PFSK-1 (cell line): ENCODE measurements around the gene PTTG1IP.

Experiments
- FOXP2 ChIP-seq: optimal IDR thresholded peaks from 2 replicates; pipeline ENCODE3; 2011; ENCODE audit warnings: borderline replicate concordance, control low read depth, inconsistent platforms; ENCODE audit not compliant: insufficient read depth; ENCODE audit errors: extremely low read length, extremely low read depth
- POLR2AphosphoS5 ChIP-seq: IDR thresholded peaks from 2 replicates; pipeline ENCODE4 v1.6.1; 2012; ENCODE audit warnings: low read depth, mild to moderate bottlenecking, control low read depth, low read length, moderate library complexity
- REST ChIP-seq, 2 experiments: IDR thresholded peaks; 2 replicates each; pipeline versions ENCODE4 v1.6.1 to v1.8.0; 2011 to 2012; ENCODE audit warnings: low read depth in 2 of 2, low read length in 2 of 2, control low read depth in 1 of 2, inconsistent platforms in 1 of 2, mild to moderate bottlenecking in 1 of 2, moderate library complexity in 1 of 2; ENCODE audit not compliant: insufficient read depth in 1 of 2
- SIN3A ChIP-seq: IDR thresholded peaks from 2 replicates; pipeline ENCODE4 v1.6.1; 2012; ENCODE audit warnings: mild to moderate bottlenecking, low read length, moderate library complexity, borderline replicate concordance; ENCODE audit not compliant: insufficient read depth
- TAF1 ChIP-seq: IDR thresholded peaks from 2 replicates; pipeline ENCODE4 v1.6.1; 2012; ENCODE audit warnings: low read length, control low read depth, borderline replicate concordance; ENCODE audit not compliant: insufficient read depth

Gene PTTG1IP

DNA sequence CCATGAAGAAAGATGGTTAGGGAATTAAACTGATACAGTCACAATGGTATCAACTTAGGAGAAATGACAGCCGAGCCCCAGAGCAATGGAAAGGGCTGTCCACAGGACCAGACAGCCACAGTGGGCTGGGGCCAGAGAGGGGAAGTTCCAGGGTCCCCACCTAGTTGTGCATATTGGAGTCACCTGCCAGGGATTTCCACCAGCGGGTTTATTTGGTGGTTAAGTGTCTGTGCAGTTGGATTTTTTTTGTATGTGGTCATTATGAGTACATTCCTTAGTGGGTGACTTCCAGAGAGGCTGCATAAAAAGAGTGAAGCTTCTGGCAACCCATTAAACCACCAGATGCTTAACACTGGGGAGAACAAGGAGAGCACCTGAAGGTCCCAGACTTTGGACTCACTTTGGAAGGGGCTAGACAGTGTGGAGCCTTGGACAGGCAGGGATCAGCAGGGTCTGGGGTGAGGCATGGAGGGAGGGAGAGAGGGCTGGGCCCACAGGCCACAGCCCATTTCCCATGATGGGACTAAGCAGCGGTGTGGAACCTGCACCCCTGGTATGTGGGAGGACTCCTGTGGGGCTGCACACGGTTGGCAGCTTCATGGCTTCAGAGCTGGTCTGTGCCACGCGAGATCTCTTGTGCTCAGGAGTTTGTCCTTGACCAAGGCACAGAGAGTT is 7.8 kb upstream of the PTTG1IP start:
- no peak for TF ChIP-seq REST (IDR thresholded peaks at IDR 0.05; ENCODE audit: insufficient read depth in 1 of 2, low read depth in 2 of 2, low read length in 2 of 2)
- no peak for TF ChIP-seq FOXP2
- no peak for TF ChIP-seq POLR2AphosphoS5
- no peak for TF ChIP-seq TAF1
- TF ChIP-seq SIN3A = no peak

DNA sequence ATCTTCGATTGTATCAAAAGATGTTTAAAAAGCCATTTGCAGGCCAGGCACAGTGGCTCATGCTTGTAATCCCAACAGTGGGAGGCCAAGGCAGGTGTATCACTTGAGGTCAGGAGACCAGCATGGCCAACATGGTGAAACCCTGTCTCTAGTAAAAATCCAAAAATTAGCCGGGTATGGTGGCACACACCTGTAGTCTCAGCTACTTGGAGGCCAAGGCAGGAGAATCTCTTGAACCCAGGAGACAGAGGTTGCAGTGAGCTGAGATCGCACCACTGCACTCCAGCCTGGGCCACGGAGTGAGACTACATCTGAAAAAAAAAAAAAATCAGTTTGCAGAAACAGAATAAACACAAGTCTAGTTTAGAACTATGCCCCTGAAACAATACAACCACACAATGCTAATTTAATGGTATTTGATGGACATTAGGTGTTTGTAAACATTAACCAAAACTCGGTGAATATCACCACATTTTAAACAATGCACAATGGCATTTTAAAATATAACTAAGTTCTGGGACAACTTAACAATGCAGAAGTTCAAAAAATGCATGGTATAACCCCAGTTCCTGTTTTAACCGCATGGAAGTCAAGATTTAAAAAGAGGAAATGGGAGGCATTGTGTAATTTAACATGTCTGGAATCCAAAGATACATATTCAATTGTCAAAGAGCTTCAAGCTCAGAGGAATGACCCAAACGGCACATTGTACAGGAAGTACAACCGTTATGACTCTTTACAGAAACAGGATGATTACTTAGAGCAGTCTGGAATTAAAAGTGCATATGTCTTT is 7.1 kb upstream of the PTTG1IP start:
- TF ChIP-seq TAF1 (no peak), REST (IDR thresholded peaks at IDR 0.05; ENCODE audit: insufficient read depth in 1 of 2, low read depth in 2 of 2, low read length in 2 of 2) (no peak), POLR2AphosphoS5 (no peak), FOXP2 (no peak), SIN3A (no peak)

- no peak for TF ChIP-seq FOXP2
- no peak for TF ChIP-seq POLR2AphosphoS5
- no peak for TF ChIP-seq TAF1
- TF ChIP-seq REST (IDR thresholded peaks at IDR 0.05; ENCODE audit: insufficient read depth in 1 of 2, low read depth in 2 of 2, low read length in 2 of 2) = no peak
These were observed 4.8 kb upstream of the PTTG1IP start for GRCh38 chr21:44878053-44878982.

GRCh38 chr21:44876849-44877575 is 3.5 kb upstream of the PTTG1IP start:
- no peak for TF ChIP-seq TAF1
- TF ChIP-seq POLR2AphosphoS5 = no peak
- no peak for TF ChIP-seq FOXP2
- no peak for TF ChIP-seq SIN3A
- TF ChIP-seq REST (IDR thresholded peaks at IDR 0.05; ENCODE audit: insufficient read depth in 1 of 2, low read depth in 2 of 2, low read length in 2 of 2) = no peak
